ENCODE results near the gene VAV2.

GRCh38 chr9:133762488-133763271 is 229.4 kb downstream of the VAV2 start:
- TF ChIP-seq CTCF (IDR thresholded peaks at IDR 0.05; ENCODE audit: low read depth, low read length, missing input control) (no peak), HNF4A (conservative IDR thresholded peaks at IDR 0.05) (no peak), ZBTB33 (IDR thresholded peaks at IDR 0.05) (no peak), ATF3 (IDR thresholded peaks at IDR 0.05) (no peak), HNF4G (IDR thresholded peaks at IDR 0.05) (no peak), REST (IDR thresholded peaks at IDR 0.05) (no peak), GABPA (IDR thresholded peaks at IDR 0.05 in 1 of 2, conservative IDR thresholded peaks at IDR 0.05 in 1 of 2) (no peak), SP1 (IDR thresholded peaks at IDR 0.05) (no peak), FOXA1 (IDR thresholded peaks at IDR 0.05) (no peak), RAD21 (IDR thresholded peaks at IDR 0.05) (no peak), TAF1 (conservative IDR thresholded peaks at IDR 0.05) (no peak), NR2F2 (IDR thresholded peaks at IDR 0.05) (no peak)
